ENCODE measurements around the gene SNRNP40. TPM values are rescaled to one million over a fixed set of nuclear protein-coding genes. Genes with fewer than 3 reads are reported as not detected.

SNRNP40 gene
- total and polyA plus RNA-seq, 4 experiments from 2014 or later, result 58.7 to 118 (median 83.5) TPM

Other genes with a start within 250 kb of the SNRNP40 start
- gene PUM1, start 231.1 kb downstream of the SNRNP40 start, total RNA-seq, result 100 to 1,000 TPM; 146 to 164 TPM
- 100 to 1,000 TPM; 126 to 130 TPM for gene PUM1, start 231.1 kb downstream of the SNRNP40 start, polyA plus RNA-seq
- gene NKAIN1, start 56.9 kb downstream of the SNRNP40 start, total RNA-seq, result not detected
- gene NKAIN1, start 56.9 kb downstream of the SNRNP40 start, polyA plus RNA-seq, result not detected
- gene ZCCHC17, start 244 bp upstream of the SNRNP40 start, total RNA-seq, result 10 to 100 TPM; 20.2 to 21.8 TPM
- 10 to 100 TPM; 43.6 to 44.5 TPM for gene ZCCHC17, start 244 bp upstream of the SNRNP40 start, polyA plus RNA-seq
- gene FABP3, start 76.3 kb upstream of the SNRNP40 start, total RNA-seq, result 1 to 10 TPM in 1 of 2 experiments, not detected in 1; 1.2 TPM
- not detected for gene FABP3, start 76.3 kb upstream of the SNRNP40 start, polyA plus RNA-seq
- under 1 TPM; 0.11 to 0.15 TPM for gene SERINC2, start 116.4 kb upstream of the SNRNP40 start, total RNA-seq
- gene SERINC2, start 116.4 kb upstream of the SNRNP40 start, polyA plus RNA-seq, result under 1 TPM in 1 of 2 donors, not detected in 1; 0.18 TPM